EH (cell line): Measurements from ENCODE around the gene MBNL1.
A peak's percentile ranks its signal among the peaks of the same experiment; 100 is the strongest.
"Not testable (repeated sequence)": the region's sequence is repeated elsewhere in the genome, so short reads cannot be mapped to it uniquely, and the experiment has no call there.

Experiments used
- DNase-seq: peaks from one replicate; pipeline ENCODE4 v3.0.0-alpha.2; 2015; ENCODE audit warnings: low read depth

The MBNL1 gene

GRCh38 chr3:152404976-152405375, 136.2 kb downstream of the MBNL1 start:
- DNase-seq = no peak

- DNase-seq = peak; percentile 93
Observed at GRCh38 chr3:152405915-152406802, 137.4 kb downstream of the MBNL1 start.

- peak; percentile 52 for DNase-seq
Observed at GRCh38 chr3:152413240-152413639, 144.5 kb downstream of the MBNL1 start.

DNA sequence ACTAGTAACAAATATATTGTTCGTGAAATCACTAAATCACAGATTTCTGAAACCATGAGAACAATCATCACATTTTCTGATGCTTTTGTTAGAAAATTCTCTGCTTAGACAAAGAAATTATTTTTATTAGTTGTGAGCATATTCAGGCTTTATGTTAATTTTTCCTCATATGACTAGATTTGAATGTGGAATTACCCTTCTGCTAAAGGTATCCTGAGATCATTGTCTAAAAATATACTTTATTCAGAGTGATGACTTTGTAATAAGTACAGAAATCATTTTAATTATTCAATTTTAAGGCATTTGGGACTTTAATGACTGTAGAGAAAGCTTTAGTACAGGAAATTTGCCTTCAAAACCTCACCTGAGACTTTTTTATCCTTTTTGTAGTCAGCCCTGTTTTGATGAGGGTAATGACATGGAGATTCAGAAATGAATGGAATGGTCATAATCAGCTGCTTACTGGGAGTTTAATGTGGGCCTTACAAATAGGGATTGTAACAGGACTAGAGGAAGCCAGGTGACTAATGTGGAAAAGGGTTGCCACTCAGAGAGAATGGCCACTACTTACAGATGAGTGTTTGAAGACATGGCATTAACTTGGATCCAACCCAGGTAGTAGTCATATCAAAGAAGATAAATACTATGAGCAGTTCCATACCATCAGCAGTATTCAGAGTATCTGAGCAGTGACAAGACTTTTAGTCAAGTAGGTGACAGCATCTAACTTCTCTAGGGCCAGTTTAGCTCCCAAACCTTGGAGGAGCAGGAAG, 148.3 kb downstream of the MBNL1 start:
- peak; percentile 50 for DNase-seq

- no peak for DNase-seq
Observed at GRCh38 chr3:152419748-152420147, 151.0 kb downstream of the MBNL1 start.

GRCh38 chr3:152421162-152421561, 152.4 kb downstream of the MBNL1 start:
- DNase-seq = no peak

- DNase-seq = no peak
Observed at GRCh38 chr3:152426393-152426792, 157.7 kb downstream of the MBNL1 start.

DNA sequence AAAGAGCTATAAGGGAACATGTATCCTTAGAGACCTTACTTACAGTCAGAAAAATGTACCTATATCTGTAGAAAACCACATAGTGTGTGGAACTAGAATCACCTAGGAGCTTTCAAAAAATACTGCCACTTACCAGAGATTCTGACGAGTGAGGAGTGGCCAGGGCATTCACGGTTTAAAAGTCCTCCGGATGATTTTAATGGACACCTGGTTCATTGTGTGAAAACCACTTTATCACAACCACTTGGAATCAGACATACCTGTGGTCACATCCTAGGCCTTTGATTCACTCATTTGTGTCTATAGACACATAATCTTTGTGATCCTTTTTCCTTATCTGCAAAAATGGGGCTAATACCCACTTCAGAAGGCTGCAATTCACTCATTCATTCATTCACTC, 159.8 kb downstream of the MBNL1 start:
- DNase-seq = no peak

GRCh38 chr3:152430223-152431002, 161.7 kb downstream of the MBNL1 start:
- peak; percentile 57 for DNase-seq

DNA sequence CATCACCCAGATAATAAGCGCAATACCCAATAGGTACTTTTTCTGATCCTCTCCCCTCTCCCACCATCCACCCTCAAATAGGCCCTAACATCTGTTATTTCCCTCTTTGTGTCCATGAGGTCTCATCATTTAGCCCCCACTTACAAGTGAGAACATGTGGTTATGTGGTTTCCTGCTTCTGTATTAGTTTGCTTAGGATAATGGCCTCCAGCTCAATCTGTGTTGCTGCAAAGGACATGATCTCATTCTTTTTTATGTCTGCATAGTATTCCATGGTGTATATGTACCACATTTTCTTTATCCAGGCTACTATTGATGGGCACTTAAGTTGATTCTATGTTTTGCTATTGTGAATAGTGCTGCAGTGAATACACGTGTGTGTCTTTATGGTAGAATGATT, 165.4 kb downstream of the MBNL1 start:
- DNase-seq = no peak

DNA sequence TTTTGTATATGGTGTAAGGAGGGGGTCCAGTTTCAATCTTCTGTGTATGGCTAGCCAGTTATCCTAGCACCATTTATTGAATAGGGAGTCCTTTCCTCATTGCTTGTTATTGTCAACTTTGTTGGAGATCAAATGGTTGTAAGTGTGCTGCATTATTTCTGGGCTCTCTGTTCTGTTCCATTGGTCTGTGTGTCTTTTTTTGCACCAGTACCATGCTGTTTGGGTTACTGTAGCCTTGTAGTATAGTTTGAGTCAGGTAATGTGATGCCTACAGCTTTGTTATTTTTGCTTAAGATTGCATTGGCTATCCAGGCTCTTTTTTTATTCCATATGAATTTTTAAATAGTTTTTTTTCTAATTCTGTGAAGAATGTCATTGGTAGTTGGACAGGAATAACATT, 166.5 kb downstream of the MBNL1 start:
- DNase-seq = not testable (repeated sequence)

DNA sequence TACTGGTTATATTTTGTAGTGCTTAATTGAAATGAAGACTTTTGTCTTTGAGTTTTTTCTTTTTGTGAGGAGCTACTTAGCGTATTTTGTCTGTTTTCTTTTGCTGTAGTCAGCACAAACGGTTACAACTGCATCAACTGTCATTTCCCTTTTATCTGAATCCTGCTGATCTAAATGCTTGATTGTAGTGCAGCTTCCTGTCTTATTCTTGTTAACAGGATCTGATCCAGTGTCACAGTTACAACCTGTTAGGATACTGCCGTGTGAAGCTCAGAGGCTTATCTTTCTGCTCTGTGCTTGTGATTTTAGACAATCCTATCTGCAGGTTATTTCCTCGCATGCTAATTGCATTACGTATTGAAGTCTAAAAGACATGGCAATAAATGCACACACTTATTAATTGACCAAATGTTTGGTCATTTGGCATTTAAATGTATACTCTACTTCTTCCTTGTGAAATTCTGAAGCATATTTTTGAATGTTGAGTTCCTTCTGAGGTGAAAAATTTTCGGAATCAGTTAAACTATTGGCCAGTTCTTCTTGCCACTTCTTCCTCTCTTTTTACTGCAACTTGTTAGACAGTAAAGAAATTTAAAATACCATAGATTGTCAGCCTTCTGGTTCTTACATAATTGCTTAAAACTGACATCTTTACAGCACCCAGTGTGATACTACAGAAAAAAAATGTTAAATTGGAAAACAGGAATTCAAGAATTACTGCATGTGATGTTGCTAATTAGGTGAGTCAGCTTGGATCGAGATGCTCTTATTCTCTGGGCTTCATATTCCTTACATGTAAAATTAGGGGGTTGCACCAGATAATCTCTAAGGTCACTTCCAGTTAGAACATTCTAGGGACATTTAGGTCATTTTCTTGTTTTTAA, 168.2 kb downstream of the MBNL1 start:
- DNase-seq = peak; percentile 61

DNA sequence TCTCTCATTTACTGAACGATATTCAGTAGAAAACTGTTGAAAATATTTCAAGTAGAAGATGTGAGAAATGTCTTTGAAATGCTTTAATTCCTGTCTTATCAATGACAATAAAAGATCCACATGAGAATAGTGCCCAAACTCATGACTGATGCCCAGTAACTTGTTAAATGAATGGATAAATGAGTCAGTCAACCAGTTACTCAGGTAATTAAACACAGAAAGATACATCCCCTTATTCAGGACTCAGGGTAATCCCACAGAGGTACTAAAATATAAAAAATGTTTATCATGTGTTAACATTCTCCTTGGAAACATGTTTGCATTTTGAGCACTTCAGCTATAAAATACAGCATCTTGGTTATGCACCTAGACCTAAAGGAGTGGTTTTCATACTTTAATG, 169.5 kb downstream of the MBNL1 start:
- DNase-seq = no peak

- no peak for DNase-seq
Observed at GRCh38 chr3:152438706-152439105, 170.0 kb downstream of the MBNL1 start.

DNA sequence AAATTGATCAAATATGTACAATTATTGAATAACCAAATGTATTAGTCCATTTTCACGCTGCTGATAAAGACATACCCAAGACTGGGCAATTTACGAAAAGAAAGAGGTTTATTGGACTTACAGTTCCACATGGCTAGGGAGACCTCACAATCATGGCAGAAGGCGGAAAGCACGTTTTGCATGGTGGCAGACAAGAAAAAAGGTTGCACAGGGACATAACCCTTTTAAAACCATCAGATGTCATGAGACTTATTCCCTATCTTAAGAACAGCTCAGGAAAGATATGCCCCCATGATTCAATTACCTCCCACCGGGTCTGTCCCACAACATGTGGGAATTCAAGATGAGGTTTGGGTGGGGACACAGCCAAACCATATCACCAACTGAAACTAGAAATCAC, 171.5 kb downstream of the MBNL1 start:
- not testable (repeated sequence) for DNase-seq

GRCh38 chr3:152443212-152444023, 174.7 kb downstream of the MBNL1 start:
- DNase-seq = no peak

DNA sequence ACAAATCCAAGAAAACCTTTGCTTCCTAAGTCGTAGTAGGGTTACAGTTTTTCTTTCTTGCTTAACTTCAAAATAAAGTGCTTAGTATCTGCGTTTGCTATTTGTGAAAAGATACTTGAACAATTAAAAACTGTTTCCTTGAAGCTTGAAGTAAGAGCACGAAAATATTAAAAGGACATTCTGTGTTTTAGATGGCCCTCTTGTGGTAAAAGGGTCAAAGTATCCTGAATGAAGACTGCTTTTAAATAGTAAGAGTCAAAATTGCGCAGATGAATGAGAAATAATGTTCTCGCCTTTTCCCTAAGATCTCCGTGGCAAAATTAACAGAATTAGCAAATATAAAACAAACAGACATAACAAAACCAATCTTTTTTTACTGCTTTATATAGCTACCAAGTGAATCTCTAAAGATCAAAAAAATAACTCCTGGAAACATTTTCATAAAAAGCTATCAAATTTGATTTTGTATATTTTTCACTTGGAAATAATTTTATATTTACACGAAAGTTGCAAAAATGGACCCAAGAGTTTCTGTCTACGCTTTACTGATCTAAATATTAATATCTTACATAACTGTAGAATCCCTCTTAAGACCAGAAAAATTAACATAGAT, 175.4 kb downstream of the MBNL1 start:
- DNase-seq = peak; percentile 66

- DNase-seq = no peak
Observed at GRCh38 chr3:152445212-152445611, 176.5 kb downstream of the MBNL1 start.

- DNase-seq = no peak
Observed at GRCh38 chr3:152446495-152446894, 177.8 kb downstream of the MBNL1 start.

- DNase-seq = no peak
Observed at GRCh38 chr3:152447511-152447910, 178.8 kb downstream of the MBNL1 start.
